Mucosa of gallbladder (tissue), 1 donor: ENCODE results near the gene ACOT7. TPM values are rescaled to one million over a fixed set of nuclear protein-coding genes. Genes with fewer than 3 reads are reported as not detected.
A peak's percentile ranks its signal among the peaks of the same experiment; 100 is the strongest.

Source experiments
- DNase-seq: peaks from one replicate; pipeline ENCODE4 v3.0.0-alpha.2; 2020; ENCODE audit warnings: low spot score
- total RNA-seq: library from RNA; stranded (reverse); gene quantifications from one replicate; pipeline ENCODE4 v1.2.1, GENCODE V29; 2021
- donor health status: DM: no; HTN: no; CAD: no.

Gene ACOT7
- total RNA-seq, 1 donor from 2014 or later, result 21.4 TPM

- peak; percentile 72 for DNase-seq
Measured at GRCh38 chr1:6343506-6344405, 49.8 kb downstream of the ACOT7 start.

GRCh38 chr1:6342056-6342455, 51.5 kb downstream of the ACOT7 start:
- DNase-seq, result no peak

- DNase-seq, result no peak
Measured at GRCh38 chr1:6338695-6339094, 54.9 kb downstream of the ACOT7 start.

GRCh38 chr1:6336776-6337622, 56.6 kb downstream of the ACOT7 start:
- DNase-seq, result no peak

- no peak for DNase-seq
Measured at GRCh38 chr1:6334261-6334993, 59.1 kb downstream of the ACOT7 start.

- DNase-seq, result no peak
Measured at GRCh38 chr1:6332821-6333220, 60.7 kb downstream of the ACOT7 start.

GRCh38 chr1:6331543-6332273, 61.9 kb downstream of the ACOT7 start:
- DNase-seq, result no peak

- DNase-seq, result no peak
Measured at GRCh38 chr1:6330410-6330911, 63.1 kb downstream of the ACOT7 start.

- no peak for DNase-seq
Measured at GRCh38 chr1:6329851-6330250, 63.7 kb downstream of the ACOT7 start.

GRCh38 chr1:6329396-6329795, 64.2 kb downstream of the ACOT7 start:
- no peak for DNase-seq

- no peak for DNase-seq
Measured at GRCh38 chr1:6328696-6329095, 64.9 kb downstream of the ACOT7 start.

GRCh38 chr1:6328091-6328490, 65.5 kb downstream of the ACOT7 start:
- no peak for DNase-seq

GRCh38 chr1:6325482-6325881, 68.1 kb downstream of the ACOT7 start:
- DNase-seq, result no peak

GRCh38 chr1:6322161-6322560, 71.4 kb downstream of the ACOT7 start:
- no peak for DNase-seq

- DNase-seq, result no peak
Measured at GRCh38 chr1:6321205-6321604, 72.4 kb downstream of the ACOT7 start.

- no peak for DNase-seq
Measured at GRCh38 chr1:6317098-6317760, 76.3 kb downstream of the ACOT7 start.

- DNase-seq, result no peak
Measured at GRCh38 chr1:6316240-6317097, 77.1 kb downstream of the ACOT7 start.

- no peak for DNase-seq
Measured at GRCh38 chr1:6314503-6314902, 79.1 kb downstream of the ACOT7 start.

GRCh38 chr1:6313393-6314200, 80.0 kb downstream of the ACOT7 start:
- no peak for DNase-seq
